HEK293 (cell line): ENCODE measurements around the gene ADM5.
A peak's percentile ranks its signal among the peaks of the same experiment; 100 is the strongest.

Source experiments
- GFI1B ChIP-seq: fragments of 450-650 bp; formaldehyde crosslinking; IDR thresholded peaks from 2 replicates; pipeline ENCODE4 v1.5.1; 2016; ENCODE audit warnings: missing biosample characterization, missing genetic modification characterization
- KLF10 ChIP-seq: fragments of 450-650 bp; IDR thresholded peaks from 2 replicates; pipeline ENCODE4 v1.5.1; 2018; ENCODE audit warnings: missing biosample characterization, mild to moderate bottlenecking, missing genetic modification characterization
- MEIS1 ChIP-seq: sonication (generic); formaldehyde crosslinking; IDR thresholded peaks from 2 replicates; pipeline ENCODE4 v1.8.1; 2022; ENCODE audit warnings: missing genetic modification reagents, mild to moderate bottlenecking, borderline replicate concordance
- MYNN ChIP-seq: fragments of 450-650 bp; formaldehyde crosslinking; IDR thresholded peaks from 2 replicates; pipeline ENCODE4 v1.5.1; 2016; ENCODE audit warnings: missing biosample characterization, missing genetic modification characterization, borderline replicate concordance
- MZF1 ChIP-seq: fragments of 450-650 bp; formaldehyde crosslinking; IDR thresholded peaks from 2 replicates; pipeline ENCODE4 v1.5.1; 2017; ENCODE audit warnings: missing biosample characterization, missing genetic modification characterization, borderline replicate concordance
- OSR2 ChIP-seq: fragments of 450-650 bp; formaldehyde crosslinking; IDR thresholded peaks from 2 replicates; pipeline ENCODE4 v1.5.1; 2016; ENCODE audit warnings: missing biosample characterization, missing genetic modification characterization
- PATZ1 ChIP-seq: fragments of 450-650 bp; formaldehyde crosslinking; IDR thresholded peaks from 2 replicates; pipeline ENCODE4 v1.5.1; 2016; ENCODE audit warnings: missing biosample characterization, missing genetic modification characterization
- ZBTB44 ChIP-seq: fragments of 450-650 bp; IDR thresholded peaks from 2 replicates; pipeline ENCODE4 v1.5.1; 2018; ENCODE audit warnings: missing biosample characterization, mild to moderate bottlenecking, missing genetic modification characterization
- ZFP69B ChIP-seq: fragments of 450-650 bp; formaldehyde crosslinking; IDR thresholded peaks from 2 replicates; pipeline ENCODE4 v1.5.1; 2016; ENCODE audit warnings: missing biosample characterization, missing genetic modification characterization
- ZIC2 ChIP-seq: fragments of 450-650 bp; formaldehyde crosslinking; IDR thresholded peaks from 2 replicates; pipeline ENCODE4 v1.5.1; 2016; ENCODE audit warnings: missing biosample characterization, missing genetic modification characterization
- ZNF121 ChIP-seq: fragments of 450-650 bp; formaldehyde crosslinking; IDR thresholded peaks from 2 replicates; pipeline ENCODE4 v1.5.1; 2016; ENCODE audit warnings: missing biosample characterization, missing genetic modification characterization
- ZNF221 ChIP-seq: fragments of 450-650 bp; formaldehyde crosslinking; IDR thresholded peaks from 2 replicates; pipeline ENCODE4 v1.5.1; 2017; ENCODE audit warnings: missing biosample characterization, missing genetic modification characterization, borderline replicate concordance
- ZNF394 ChIP-seq: fragments of 450-650 bp; formaldehyde crosslinking; IDR thresholded peaks from 2 replicates; pipeline ENCODE4 v1.5.1; 2016; ENCODE audit warnings: missing biosample characterization, missing genetic modification characterization, mild to moderate bottlenecking, moderate library complexity, borderline replicate concordance
- ZNF610 ChIP-seq: fragments of 450-650 bp; formaldehyde crosslinking; IDR thresholded peaks from 2 replicates; pipeline ENCODE4 v1.5.1; 2016; ENCODE audit warnings: missing biosample characterization, missing genetic modification characterization, borderline replicate concordance
- ZNF624 ChIP-seq: fragments of 450-650 bp; formaldehyde crosslinking; IDR thresholded peaks from 2 replicates; pipeline ENCODE4 v1.5.1; 2017; ENCODE audit warnings: missing biosample characterization, missing genetic modification characterization
- ZNF677 ChIP-seq: fragments of 450-650 bp; IDR thresholded peaks from 2 replicates; pipeline ENCODE4 v1.5.0; 2018; ENCODE audit warnings: missing biosample characterization, mild to moderate bottlenecking, missing genetic modification characterization, moderate library complexity
- ZNF747 ChIP-seq: fragments of 450-650 bp; formaldehyde crosslinking; IDR thresholded peaks from 2 replicates; pipeline ENCODE4 v1.5.1; 2016; ENCODE audit warnings: missing biosample characterization, missing genetic modification characterization
- ZNF791 ChIP-seq: fragments of 450-650 bp; formaldehyde crosslinking; IDR thresholded peaks from 2 replicates; pipeline ENCODE4 v1.5.1; 2016; ENCODE audit warnings: missing biosample characterization, missing genetic modification characterization
- TF ChIP-seq, protein P1 (sequence below): fragments of 450-650 bp; formaldehyde crosslinking; IDR thresholded peaks from 2 replicates; pipeline ENCODE4 v1.5.1; 2017; ENCODE audit warnings: missing biosample characterization, missing genetic modification characterization
- TF ChIP-seq, protein P2 (sequence below): fragments of 450-650 bp; formaldehyde crosslinking; IDR thresholded peaks from 2 replicates; pipeline ENCODE4 v1.5.1; 2016; ENCODE audit warnings: missing biosample characterization, missing genetic modification characterization
- TF ChIP-seq, protein P3 (sequence below): fragments of 450-650 bp; formaldehyde crosslinking; conservative IDR thresholded peaks from 2 replicates; pipeline ENCODE4 v1.5.1; 2016; ENCODE audit warnings: low read depth, missing biosample characterization, missing genetic modification characterization

Gene ADM5

DNA sequence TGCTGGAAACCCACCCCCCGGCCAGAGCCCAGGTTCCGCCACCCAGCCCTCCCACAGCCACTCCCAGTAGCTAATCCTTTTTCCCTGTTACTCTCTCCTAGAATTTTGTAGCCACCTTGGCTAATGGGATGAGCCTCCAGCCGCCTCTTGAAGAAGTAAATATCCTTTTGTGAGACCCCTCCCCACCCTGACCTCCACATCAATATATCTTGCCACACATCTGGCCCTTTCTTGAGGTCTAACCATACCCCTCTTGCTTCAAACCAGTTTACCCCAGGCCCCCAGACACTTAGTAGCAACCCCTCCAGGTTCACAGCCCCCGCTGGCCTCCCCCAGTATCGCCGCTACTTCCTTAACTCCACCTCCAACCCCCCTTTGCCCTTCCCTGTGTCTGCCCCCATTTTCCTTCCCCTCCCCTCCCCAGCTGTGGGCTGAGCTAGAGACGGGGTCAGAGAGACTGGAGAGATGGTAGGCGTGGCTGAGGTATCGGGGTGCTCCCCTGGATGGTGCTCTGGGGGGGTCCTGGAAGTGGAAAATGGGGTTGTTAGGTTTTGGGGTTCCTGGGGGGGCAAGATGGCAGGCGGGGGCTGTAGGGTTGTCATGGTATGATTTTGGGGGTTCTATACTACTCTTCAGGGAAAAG lies 9.5 kb upstream of the ADM5 start (continued):
- TF ChIP-seq ZNF221 (tag by site-specific recombination): no peak
- TF ChIP-seq ZNF610 (tag by site-specific recombination): no peak
- TF ChIP-seq, protein P1, sequence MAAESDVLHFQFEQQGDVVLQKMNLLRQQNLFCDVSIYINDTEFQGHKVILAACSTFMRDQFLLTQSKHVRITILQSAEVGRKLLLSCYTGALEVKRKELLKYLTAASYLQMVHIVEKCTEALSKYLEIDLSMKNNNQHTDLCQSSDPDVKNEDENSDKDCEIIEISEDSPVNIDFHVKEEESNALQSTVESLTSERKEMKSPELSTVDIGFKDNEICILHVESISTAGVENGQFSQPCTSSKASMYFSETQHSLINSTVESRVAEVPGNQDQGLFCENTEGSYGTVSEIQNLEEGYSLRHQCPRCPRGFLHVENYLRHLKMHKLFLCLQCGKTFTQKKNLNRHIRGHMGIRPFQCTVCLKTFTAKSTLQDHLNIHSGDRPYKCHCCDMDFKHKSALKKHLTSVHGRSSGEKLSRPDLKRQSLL: no peak
- TF ChIP-seq ZFP69B (tag by site-specific recombination): no peak
- TF ChIP-seq PATZ1 (tag by site-specific recombination): peak; percentile 71
- TF ChIP-seq ZNF624: no peak
- no peak for TF ChIP-seq GFI1B (tag by site-specific recombination)
- TF ChIP-seq MEIS1 (CRISPR knock-in tag): no peak
- no peak for TF ChIP-seq ZNF791 (tag by site-specific recombination)
- no peak for TF ChIP-seq ZBTB44 (tag by site-specific recombination)
- TF ChIP-seq ZNF677 (tag by site-specific recombination): no peak
- TF ChIP-seq, protein P2, sequence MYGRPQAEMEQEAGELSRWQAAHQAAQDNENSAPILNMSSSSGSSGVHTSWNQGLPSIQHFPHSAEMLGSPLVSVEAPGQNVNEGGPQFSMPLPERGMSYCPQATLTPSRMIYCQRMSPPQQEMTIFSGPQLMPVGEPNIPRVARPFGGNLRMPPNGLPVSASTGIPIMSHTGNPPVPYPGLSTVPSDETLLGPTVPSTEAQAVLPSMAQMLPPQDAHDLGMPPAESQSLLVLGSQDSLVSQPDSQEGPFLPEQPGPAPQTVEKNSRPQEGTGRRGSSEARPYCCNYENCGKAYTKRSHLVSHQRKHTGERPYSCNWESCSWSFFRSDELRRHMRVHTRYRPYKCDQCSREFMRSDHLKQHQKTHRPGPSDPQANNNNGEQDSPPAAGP (tag by site-specific recombination): no peak
- no peak for TF ChIP-seq ZNF747 (tag by site-specific recombination)
- 0 out of 2 replicates have a peak, but pooled peaks have one; percentile 13 for TF ChIP-seq OSR2 (tag by site-specific recombination)
- TF ChIP-seq ZNF121 (tag by site-specific recombination): no peak
- TF ChIP-seq, protein P3, sequence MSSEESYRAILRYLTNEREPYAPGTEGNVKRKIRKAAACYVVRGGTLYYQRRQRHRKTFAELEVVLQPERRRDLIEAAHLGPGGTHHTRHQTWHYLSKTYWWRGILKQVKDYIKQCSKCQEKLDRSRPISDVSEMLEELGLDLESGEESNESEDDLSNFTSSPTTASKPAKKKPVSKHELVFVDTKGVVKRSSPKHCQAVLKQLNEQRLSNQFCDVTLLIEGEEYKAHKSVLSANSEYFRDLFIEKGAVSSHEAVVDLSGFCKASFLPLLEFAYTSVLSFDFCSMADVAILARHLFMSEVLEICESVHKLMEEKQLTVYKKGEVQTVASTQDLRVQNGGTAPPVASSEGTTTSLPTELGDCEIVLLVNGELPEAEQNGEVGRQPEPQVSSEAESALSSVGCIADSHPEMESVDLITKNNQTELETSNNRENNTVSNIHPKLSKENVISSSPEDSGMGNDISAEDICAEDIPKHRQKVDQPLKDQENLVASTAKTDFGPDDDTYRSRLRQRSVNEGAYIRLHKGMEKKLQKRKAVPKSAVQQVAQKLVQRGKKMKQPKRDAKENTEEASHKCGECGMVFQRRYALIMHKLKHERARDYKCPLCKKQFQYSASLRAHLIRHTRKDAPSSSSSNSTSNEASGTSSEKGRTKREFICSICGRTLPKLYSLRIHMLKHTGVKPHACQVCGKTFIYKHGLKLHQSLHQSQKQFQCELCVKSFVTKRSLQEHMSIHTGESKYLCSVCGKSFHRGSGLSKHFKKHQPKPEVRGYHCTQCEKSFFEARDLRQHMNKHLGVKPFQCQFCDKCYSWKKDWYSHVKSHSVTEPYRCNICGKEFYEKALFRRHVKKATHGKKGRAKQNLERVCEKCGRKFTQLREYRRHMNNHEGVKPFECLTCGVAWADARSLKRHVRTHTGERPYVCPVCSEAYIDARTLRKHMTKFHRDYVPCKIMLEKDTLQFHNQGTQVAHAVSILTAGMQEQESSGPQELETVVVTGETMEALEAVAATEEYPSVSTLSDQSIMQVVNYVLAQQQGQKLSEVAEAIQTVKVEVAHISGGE (tag by site-specific recombination): 0 out of 2 replicates have a peak, but pooled peaks have one; percentile 11
- no peak for TF ChIP-seq ZIC2 (tag by site-specific recombination)
- no peak for TF ChIP-seq MZF1 (tag by site-specific recombination)
- no peak for TF ChIP-seq KLF10 (tag by site-specific recombination)
- no peak for TF ChIP-seq MYNN (tag by site-specific recombination)
- peak; percentile 30; the same call in 1 of the 2 replicates for TF ChIP-seq ZNF394 (tag by site-specific recombination)
